ENCODE results near the gene SIX5. TPM values are rescaled to one million over a fixed set of nuclear protein-coding genes. Genes with fewer than 3 reads are reported as not detected.

SIX5 gene
- total RNA-seq, 2 experiments from 2014 or later, result 9.4 to 15.2 TPM

DNA sequence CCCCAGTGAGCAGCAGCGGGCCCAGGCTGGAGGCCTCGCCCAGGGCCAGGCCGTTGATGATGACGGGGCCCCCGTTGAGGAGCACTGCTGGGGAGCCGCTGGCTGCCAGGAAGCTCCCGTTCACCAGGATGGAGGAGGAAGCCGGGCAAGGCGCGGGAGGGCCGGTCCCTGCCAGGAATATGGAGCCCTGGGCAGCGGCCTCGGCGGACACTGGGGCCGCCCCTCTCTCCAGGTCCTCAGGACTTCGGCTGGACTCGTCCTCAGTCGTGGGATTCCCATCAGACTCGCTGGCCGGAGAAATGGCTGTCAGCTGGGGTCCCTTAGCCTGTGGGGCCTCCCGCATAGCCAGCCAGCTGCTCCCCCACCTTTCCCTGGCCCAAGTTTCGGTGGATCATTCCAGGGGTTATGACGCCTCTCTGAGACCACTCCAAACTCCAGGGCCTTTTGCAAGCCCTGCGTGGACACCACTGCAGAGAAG lies 2.1 kb downstream of the SIX5 start:
- no peaks in the 10 kb centered on the region for H3K9me2 ChIP-seq (ENCODE audit: insufficient read depth, low read length)
- H4K20me1 ChIP-seq (ENCODE audit: insufficient read depth, low read length), result no peaks in the 10 kb centered on the region
- TF ChIP-seq CTCF (conservative IDR thresholded peaks at IDR 0.05; ENCODE audit: low read length) (no peak), EZH2phosphoT487 (IDR thresholded peaks at IDR 0.05; ENCODE audit: borderline replicate concordance, low read depth, low read length) (no peak)
- no peak overlapping the region for H3K27ac ChIP-seq (ENCODE audit: low read depth, low read length, poor library complexity, severe bottlenecking)
- no peaks in the 10 kb centered on the region for H3K36me3 ChIP-seq (ENCODE audit: insufficient read depth, low read length)
- BruUV-seq (replicated peaks), result no TSS peak
- no peak overlapping the region for H2AFZ ChIP-seq (ENCODE audit: low read length)
- H3K4me3 ChIP-seq (ENCODE audit: low read depth, low read length, poor library complexity, severe bottlenecking), result no peak overlapping the region
- no peaks in the 10 kb centered on the region for H3K79me2 ChIP-seq (ENCODE audit: insufficient read depth, low read depth, low read length)
- H3K9me3 ChIP-seq (ENCODE audit: low read length), result no peaks in the 10 kb centered on the region
- intact Hi-C loops (cut with micrococcal nuclease; ENCODE audit: unreplicated experiment), result no loop called here
- DNase-seq (ENCODE audit: low spot score), result no peak
- CTCF ChIA-PET (ENCODE audit: unreplicated experiment), result no interaction called here
- H3K4me2 ChIP-seq (ENCODE audit: low read length), result no peak overlapping the region
- POLR2A ChIA-PET, result no interaction called here
- peaks cover 18% of the 10 kb centered on the region for H3K4me1 ChIP-seq (ENCODE audit: insufficient read depth, low read length, poor library complexity, severe bottlenecking)

DNA sequence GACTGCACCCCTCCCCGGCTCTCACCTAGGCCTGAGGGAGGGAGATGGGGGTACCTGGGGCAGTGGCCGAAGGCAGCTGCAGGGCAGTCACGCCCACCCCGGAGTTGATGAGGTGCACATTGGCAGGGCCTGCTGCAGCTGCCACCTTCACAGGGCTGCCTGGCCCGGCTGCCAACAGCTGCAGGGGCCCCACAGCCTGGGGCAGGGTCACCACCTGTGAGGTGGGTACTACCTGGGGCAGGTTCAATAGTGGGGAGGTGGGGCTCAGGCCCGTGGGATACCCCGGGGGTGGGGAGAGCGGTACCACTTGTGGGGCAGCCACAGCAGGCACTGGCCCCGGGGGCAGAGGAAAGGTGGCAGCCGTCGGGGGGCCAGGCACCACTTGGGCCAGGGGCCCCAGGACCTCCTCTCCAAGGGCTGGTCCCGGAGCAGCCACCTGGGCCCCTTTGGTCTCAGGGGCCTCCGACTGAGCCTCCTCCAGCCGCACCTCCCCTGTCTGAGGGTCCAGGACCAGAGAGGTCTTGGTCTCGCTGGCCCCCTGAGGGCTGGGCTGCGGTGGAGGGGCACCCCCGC lies 2.7 kb downstream of the SIX5 start:
- Histone ChIP-seq H3K9me3 (ENCODE audit: low read length) (no peaks in the 10 kb centered on the region), H2AFZ (ENCODE audit: low read length) (no peak overlapping the region), H3K36me3 (ENCODE audit: insufficient read depth, low read length) (no peaks in the 10 kb centered on the region), H3K4me2 (ENCODE audit: low read length) (no peak overlapping the region), H3K27ac (ENCODE audit: low read depth, low read length, poor library complexity, severe bottlenecking) (no peak overlapping the region), H3K79me2 (ENCODE audit: insufficient read depth, low read depth, low read length) (no peaks in the 10 kb centered on the region), H3K4me3 (ENCODE audit: low read depth, low read length, poor library complexity, severe bottlenecking) (no peak overlapping the region), H3K4me1 (ENCODE audit: insufficient read depth, low read length, poor library complexity, severe bottlenecking) (peaks cover 18% of the 10 kb centered on the region), H4K20me1 (ENCODE audit: insufficient read depth, low read length) (no peaks in the 10 kb centered on the region), H3K9me2 (ENCODE audit: insufficient read depth, low read length) (no peaks in the 10 kb centered on the region)
- intact Hi-C loops (cut with micrococcal nuclease; ENCODE audit: unreplicated experiment), result no loop called here
- POLR2A ChIA-PET, result no interaction called here
- CTCF ChIA-PET (ENCODE audit: unreplicated experiment), result no interaction called here
- TF ChIP-seq EZH2phosphoT487 (IDR thresholded peaks at IDR 0.05; ENCODE audit: borderline replicate concordance, low read depth, low read length) (no peak), CTCF (conservative IDR thresholded peaks at IDR 0.05; ENCODE audit: low read length) (no peak)
- no TSS peak for BruUV-seq (replicated peaks)
- no peak for DNase-seq (ENCODE audit: low spot score)

GRCh38 chr19:45765702-45766295 lies 3.3 kb downstream of the SIX5 start:
- no peak for DNase-seq (ENCODE audit: low spot score)
- H3K9me2 ChIP-seq (ENCODE audit: insufficient read depth, low read length), result no peaks in the 10 kb centered on the region
- H3K9me3 ChIP-seq (ENCODE audit: low read length), result no peaks in the 10 kb centered on the region
- H3K4me2 ChIP-seq (ENCODE audit: low read length), result no peak overlapping the region
- no peaks in the 10 kb centered on the region for H3K36me3 ChIP-seq (ENCODE audit: insufficient read depth, low read length)
- POLR2A ChIA-PET, result no interaction called here
- peaks cover 12% of the 10 kb centered on the region for H3K4me1 ChIP-seq (ENCODE audit: insufficient read depth, low read length, poor library complexity, severe bottlenecking)
- no peak overlapping the region for H2AFZ ChIP-seq (ENCODE audit: low read length)
- intact Hi-C loops (cut with micrococcal nuclease; ENCODE audit: unreplicated experiment), result no loop called here
- H3K4me3 ChIP-seq (ENCODE audit: low read depth, low read length, poor library complexity, severe bottlenecking), result no peak overlapping the region
- no peaks in the 10 kb centered on the region for H4K20me1 ChIP-seq (ENCODE audit: insufficient read depth, low read length)
- H3K27ac ChIP-seq (ENCODE audit: low read depth, low read length, poor library complexity, severe bottlenecking), result no peak overlapping the region
- TF ChIP-seq EZH2phosphoT487 (IDR thresholded peaks at IDR 0.05; ENCODE audit: borderline replicate concordance, low read depth, low read length), result no peak
- no peak for TF ChIP-seq CTCF (conservative IDR thresholded peaks at IDR 0.05; ENCODE audit: low read length)
- CTCF ChIA-PET (ENCODE audit: unreplicated experiment), result no interaction called here
- no TSS peak for BruUV-seq (replicated peaks)
- H3K79me2 ChIP-seq (ENCODE audit: insufficient read depth, low read depth, low read length), result no peaks in the 10 kb centered on the region
